ENCODE data around the gene SHOX. TPM values are rescaled to one million over a fixed set of nuclear protein-coding genes. Genes with fewer than 3 reads are reported as not detected.

SHOX gene
- total RNA-seq, 1 donor from 2014 or later = not detected

DNA sequence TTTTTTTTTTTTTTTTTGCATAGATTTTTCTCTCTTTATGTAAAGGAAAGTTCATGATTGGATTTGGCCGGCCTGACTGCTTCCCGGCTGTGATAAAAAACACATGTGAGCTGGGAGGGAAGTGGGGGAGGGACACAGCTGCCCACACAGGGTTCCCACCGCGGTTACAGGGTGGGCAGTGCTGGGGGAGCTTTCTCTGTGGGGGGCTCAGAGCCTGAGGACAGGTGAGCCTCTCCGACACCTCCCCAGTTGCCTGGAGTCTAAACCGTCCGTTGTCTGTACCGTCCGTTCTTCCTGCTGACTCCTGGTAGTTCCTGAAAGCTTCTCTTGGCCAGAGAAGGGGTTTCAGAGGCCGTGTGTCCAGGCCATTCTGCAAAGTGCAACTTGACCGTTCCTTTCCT is 21.8 kb downstream of the SHOX start:
- no peak overlapping the region for H3K4me3 ChIP-seq (ENCODE audit: low read depth, low read length)
- TF ChIP-seq, protein P1, sequence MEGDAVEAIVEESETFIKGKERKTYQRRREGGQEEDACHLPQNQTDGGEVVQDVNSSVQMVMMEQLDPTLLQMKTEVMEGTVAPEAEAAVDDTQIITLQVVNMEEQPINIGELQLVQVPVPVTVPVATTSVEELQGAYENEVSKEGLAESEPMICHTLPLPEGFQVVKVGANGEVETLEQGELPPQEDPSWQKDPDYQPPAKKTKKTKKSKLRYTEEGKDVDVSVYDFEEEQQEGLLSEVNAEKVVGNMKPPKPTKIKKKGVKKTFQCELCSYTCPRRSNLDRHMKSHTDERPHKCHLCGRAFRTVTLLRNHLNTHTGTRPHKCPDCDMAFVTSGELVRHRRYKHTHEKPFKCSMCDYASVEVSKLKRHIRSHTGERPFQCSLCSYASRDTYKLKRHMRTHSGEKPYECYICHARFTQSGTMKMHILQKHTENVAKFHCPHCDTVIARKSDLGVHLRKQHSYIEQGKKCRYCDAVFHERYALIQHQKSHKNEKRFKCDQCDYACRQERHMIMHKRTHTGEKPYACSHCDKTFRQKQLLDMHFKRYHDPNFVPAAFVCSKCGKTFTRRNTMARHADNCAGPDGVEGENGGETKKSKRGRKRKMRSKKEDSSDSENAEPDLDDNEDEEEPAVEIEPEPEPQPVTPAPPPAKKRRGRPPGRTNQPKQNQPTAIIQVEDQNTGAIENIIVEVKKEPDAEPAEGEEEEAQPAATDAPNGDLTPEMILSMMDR (IDR thresholded peaks at IDR 0.05; ENCODE audit: insufficient read depth, low read length, poor library complexity, severe bottlenecking) = no peak
- H3K36me3 ChIP-seq (ENCODE audit: control insufficient read depth, insufficient read depth, low read length) = no peaks in the 10 kb centered on the region
- no peaks in the 10 kb centered on the region for H3K27me3 ChIP-seq (ENCODE audit: control insufficient read depth, insufficient read depth, low read length)
- no peak for DNase-seq (ENCODE audit: low read depth)

DNA sequence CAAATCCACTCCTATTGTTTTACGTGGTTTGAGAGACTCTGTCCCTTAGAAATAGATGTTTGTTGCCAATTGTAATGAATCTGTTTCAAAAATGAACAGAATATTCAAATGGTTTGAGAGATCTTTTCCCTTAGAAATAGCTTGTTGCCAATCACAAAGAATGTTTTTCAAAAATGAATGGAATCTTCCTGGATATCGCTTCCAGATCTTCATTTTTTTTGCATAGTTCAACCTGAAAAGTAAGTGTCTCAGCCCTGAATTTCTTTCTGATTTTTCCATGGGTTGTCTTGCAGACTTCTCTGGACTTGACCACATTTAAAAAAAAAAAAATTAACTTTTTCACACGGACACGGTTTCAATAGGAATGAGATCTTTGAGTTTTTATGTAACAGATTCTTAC is 22.7 kb downstream of the SHOX start:
- TF ChIP-seq, protein P1 (IDR thresholded peaks at IDR 0.05; ENCODE audit: insufficient read depth, low read length, poor library complexity, severe bottlenecking) = no peak
- Histone ChIP-seq H3K36me3 (ENCODE audit: control insufficient read depth, insufficient read depth, low read length) (no peaks in the 10 kb centered on the region), H3K4me3 (ENCODE audit: low read depth, low read length) (no peak overlapping the region), H3K27me3 (ENCODE audit: control insufficient read depth, insufficient read depth, low read length) (no peaks in the 10 kb centered on the region)
- no peak for DNase-seq (ENCODE audit: low read depth)

DNA sequence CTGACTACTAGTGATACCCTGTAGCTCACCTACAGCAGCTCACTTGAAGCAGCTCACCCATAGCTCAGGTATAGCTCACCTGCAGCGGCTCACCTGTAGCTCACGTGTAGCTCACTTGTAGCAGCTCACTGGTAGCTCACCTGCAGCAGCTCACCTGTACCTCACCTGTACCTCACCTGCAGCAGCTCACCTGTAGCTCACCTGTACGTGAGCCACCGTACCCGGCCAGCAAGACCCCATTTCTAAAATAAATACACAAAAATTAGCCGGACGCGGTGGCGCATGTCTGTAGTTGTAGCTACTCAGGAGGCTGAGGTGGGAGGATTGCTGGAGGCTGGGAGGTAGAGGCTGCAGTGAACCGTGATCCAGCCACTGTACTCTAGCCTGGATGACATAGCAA is 30.6 kb downstream of the SHOX start:
- H3K36me3 ChIP-seq (ENCODE audit: control insufficient read depth, insufficient read depth, low read length) = no peaks in the 10 kb centered on the region

DNA sequence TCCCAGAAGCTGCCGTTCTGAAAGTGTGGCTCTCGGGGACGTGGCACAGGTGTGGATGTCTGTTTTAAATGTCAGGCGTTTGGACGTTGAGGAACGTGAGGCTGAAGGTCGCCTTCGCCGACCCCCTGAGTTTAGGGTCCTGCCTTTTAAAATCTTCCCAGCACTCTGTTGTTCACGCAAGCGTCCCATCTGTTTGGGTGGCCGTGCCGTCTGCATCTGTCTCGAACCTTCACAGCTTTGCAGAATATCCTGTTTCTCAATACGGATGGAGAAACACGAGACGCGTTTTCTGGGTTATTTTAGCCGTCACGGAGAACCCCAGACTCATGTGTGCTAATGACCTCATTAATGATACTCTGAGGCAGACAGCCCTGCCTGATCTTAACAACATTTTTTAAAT is 31.5 kb downstream of the SHOX start:
- no peak overlapping the region for H3K4me3 ChIP-seq (ENCODE audit: low read depth, low read length)

More for the DNA sequence above, 30.6 kb downstream of the SHOX start:
- no peak overlapping the region for H3K4me3 ChIP-seq (ENCODE audit: low read depth, low read length)
- TF ChIP-seq, protein P1 (IDR thresholded peaks at IDR 0.05; ENCODE audit: insufficient read depth, low read length, poor library complexity, severe bottlenecking) = no peak
- no peak for DNase-seq (ENCODE audit: low read depth)
- no peaks in the 10 kb centered on the region for H3K27me3 ChIP-seq (ENCODE audit: control insufficient read depth, insufficient read depth, low read length)

DNA sequence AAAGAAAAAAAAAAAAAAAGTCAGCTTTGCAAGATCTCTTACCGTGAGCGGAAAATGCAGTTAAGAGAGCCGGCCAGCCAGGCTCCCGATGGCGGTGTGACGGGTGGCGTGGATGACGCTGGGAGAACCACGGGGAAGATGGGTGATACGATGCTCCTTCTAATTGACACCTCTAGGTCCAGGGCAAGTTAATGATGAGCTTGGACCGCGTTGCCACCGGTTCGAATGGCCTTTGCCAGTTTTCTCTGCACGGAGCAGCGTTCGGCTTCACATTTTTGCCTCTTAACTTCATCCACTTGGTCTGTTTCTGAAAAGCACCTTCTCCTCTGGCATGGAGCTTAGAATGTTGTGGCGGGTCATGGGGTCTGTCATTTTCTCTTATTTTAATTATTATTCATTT is 33.2 kb downstream of the SHOX start:
- no peak for DNase-seq (ENCODE audit: low read depth)
- H3K36me3 ChIP-seq (ENCODE audit: control insufficient read depth, insufficient read depth, low read length) = no peaks in the 10 kb centered on the region
- no peaks in the 10 kb centered on the region for H3K27me3 ChIP-seq (ENCODE audit: control insufficient read depth, insufficient read depth, low read length)
- no peak overlapping the region for H3K4me3 ChIP-seq (ENCODE audit: low read depth, low read length)
- TF ChIP-seq, protein P1 (IDR thresholded peaks at IDR 0.05; ENCODE audit: insufficient read depth, low read length, poor library complexity, severe bottlenecking) = no peak

More for the DNA sequence above, 31.5 kb downstream of the SHOX start:
- TF ChIP-seq, protein P1 (IDR thresholded peaks at IDR 0.05; ENCODE audit: insufficient read depth, low read length, poor library complexity, severe bottlenecking) = no peak
- no peak for DNase-seq (ENCODE audit: low read depth)
- Histone ChIP-seq H3K27me3 (ENCODE audit: control insufficient read depth, insufficient read depth, low read length) (no peaks in the 10 kb centered on the region), H3K36me3 (ENCODE audit: control insufficient read depth, insufficient read depth, low read length) (no peaks in the 10 kb centered on the region)
